ENCODE measurements around the gene FRMPD3. TPM values are rescaled to one million over a fixed set of nuclear protein-coding genes. Genes with fewer than 3 reads are reported as not detected.
A peak's percentile ranks its signal among the peaks of the same experiment; 100 is the strongest.

Gene FRMPD3
- total RNA-seq: not detected

DNA sequence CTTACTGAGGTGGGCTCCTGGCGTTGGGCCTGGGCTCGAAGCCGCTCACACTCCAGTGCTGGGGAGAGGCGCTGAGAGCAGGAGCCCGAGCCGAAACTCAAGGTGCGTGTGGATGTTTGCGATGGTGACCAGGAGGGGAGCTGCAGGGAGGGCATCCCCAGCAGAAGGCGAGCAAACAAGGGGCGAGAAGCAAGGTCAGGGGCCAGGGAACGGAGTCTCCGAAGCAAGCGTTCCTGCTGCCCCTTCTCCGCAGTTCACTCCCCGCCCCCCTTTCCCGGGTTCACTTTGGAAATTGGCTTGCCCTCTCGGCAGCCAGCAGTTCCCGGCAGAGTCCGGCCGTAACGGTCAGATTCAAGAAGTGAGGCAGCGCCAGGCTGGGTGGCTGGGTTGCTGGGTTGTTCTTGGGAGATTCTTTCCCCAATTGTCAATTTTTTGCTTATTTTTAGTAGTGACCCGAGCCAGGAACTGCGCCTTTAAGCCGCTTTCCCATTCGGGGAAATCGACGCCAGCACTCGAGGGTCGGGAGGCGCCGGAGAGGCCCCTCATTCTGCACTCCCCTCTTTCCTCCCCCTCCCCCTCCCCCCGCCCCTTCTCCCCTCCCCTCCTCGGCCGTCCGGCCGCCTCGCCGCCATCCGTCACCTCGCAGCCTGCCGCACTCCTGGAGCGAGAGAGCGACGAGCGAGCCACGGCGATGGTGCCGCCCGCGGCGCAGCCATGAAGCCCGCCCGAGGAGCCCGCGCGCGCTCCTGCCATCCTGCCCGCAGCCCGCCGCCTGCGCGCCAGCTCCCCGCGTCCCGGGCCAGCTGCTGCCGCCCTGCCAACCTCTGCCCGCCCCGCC is at the start of gene FRMPD3:
TSS of gene FRMPD3 (plus strand) at position 655 of the 838 bp plus-strand sequence. CDS start 76,937 bp downstream, outside the sequence.
- ATAC-seq (replicated peaks in 1 of 2): peak; percentile 12 to 20
- H3K4me1 Mint-ChIP-seq (ENCODE audit: low read depth): peaks cover 18% of the 10 kb centered on the region
- peaks cover 47% of the 10 kb centered on the region for H3K27me3 Mint-ChIP-seq (ENCODE audit: low read depth)

DNA sequence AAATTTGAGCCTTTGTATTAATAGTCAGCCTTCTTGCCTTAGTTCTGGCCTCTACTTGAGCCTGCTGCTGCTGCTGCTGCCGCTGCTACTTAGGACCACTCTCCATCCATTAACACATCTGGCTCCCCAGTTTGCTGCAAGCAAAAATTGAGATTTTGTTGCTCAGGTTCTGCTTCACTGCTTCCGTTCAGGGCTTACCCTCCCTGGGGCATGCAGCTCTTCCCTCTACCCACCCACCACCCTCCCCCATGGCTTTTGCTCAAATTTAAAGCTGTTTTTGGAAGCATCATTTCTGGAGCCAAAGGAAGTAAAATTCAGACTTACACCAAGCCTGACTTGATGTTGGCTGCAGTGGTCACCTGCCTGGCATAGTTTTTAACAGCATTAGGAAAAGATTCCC is 28.9 kb upstream of the FRMPD3 start:
- H3K27ac Mint-ChIP-seq: no peak overlapping the region
- H3K4me3 Mint-ChIP-seq: no peak overlapping the region
- no peak for DNase-seq
- ATAC-seq (replicated peaks in 1 of 2): no peak
- peaks cover 0 to 1% of the 10 kb centered on the region in 2 donors for H3K36me3 Mint-ChIP-seq (ENCODE audit: insufficient read depth in 2 of 2)
- peaks cover 58% of the 10 kb centered on the region for H3K27me3 Mint-ChIP-seq (ENCODE audit: low read depth)
- H3K4me1 Mint-ChIP-seq (ENCODE audit: low read depth): no peaks in the 10 kb centered on the region
- H3K9me3 Mint-ChIP-seq: peaks cover 0 to 6% of the 10 kb centered on the region in 2 donors

More for the DNA sequence above, at the start of gene FRMPD3:
- Mint-ChIP-seq H3K9me3 (no peaks in the 10 kb centered on the region), H3K27ac (peak within 1 kb of the TSS; percentile 48), H3K4me3 (peak within 1 kb of the TSS; percentile 70 to 83), H3K36me3 (ENCODE audit: insufficient read depth in 2 of 2) (peaks cover 0 to 3% of the 10 kb centered on the region in 2 donors)
- peak; percentile 11 to 14 for DNase-seq

DNA sequence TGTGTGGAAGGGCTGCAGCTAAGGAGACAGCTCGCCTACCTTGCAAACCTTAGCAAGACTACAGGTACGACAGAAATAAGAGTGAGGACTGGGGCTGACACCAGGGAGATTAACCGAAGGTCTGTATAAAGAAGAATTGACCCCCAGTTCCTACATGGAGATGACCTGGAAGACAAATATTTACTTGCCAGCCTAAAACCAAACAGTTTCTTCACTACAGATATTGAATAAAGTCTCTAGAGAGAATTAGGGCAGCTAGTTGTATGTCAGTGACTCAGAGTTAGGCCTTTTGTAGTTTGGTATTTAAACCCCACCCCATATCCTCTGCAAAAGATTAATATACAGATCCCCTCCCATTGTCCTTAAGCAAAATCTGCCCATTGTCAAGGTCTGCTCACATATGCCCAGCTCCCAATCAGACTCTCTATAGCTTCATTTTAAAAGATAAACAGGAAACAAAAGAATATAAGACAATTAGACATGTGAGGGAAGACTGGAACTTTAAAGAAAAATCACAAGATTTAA is 28.1 kb upstream of the FRMPD3 start:
- Mint-ChIP-seq H3K4me1 (ENCODE audit: low read depth) (no peaks in the 10 kb centered on the region), H3K9me3 (peaks cover 0 to 9% of the 10 kb centered on the region in 2 donors), H3K4me3 (no peak overlapping the region), H3K36me3 (ENCODE audit: insufficient read depth in 2 of 2) (peaks cover 0 to 1% of the 10 kb centered on the region in 2 donors), H3K27me3 (ENCODE audit: low read depth) (peaks cover 56% of the 10 kb centered on the region), H3K27ac (no peak overlapping the region)
- DNase-seq: no peak
- no peak for ATAC-seq (replicated peaks in 1 of 2)

DNA sequence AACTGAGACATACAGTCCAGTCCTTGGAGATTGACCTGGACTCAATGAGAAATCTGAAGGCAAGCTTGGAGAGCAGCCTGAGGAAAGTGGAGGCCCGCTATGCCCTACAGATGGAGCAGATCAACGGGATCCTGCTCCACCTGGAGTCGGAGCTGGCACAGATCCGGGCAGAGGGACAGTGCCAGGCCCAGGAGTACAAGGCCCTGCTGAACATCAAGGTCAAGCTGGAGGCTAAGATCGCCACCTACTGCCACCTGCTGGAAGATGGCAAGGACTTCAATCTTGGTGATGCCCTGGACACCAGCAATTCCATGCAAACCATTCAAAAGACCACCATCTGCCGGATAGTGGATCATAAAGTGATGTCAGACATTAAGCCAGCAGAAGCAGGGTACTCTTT is 20.4 kb upstream of the FRMPD3 start:
- peaks cover 0 to 9% of the 10 kb centered on the region in 2 donors for H3K9me3 Mint-ChIP-seq
- no peaks in the 10 kb centered on the region for H3K4me1 Mint-ChIP-seq (ENCODE audit: low read depth)
- DNase-seq: peak in 1 of 2 donors; percentile 38
- H3K4me3 Mint-ChIP-seq: no peak overlapping the region
- ATAC-seq (replicated peaks in 1 of 2): no peak
- no peak overlapping the region for H3K27ac Mint-ChIP-seq
- peaks cover 0 to 1% of the 10 kb centered on the region in 2 donors for H3K36me3 Mint-ChIP-seq (ENCODE audit: insufficient read depth in 2 of 2)
- peaks cover 20% of the 10 kb centered on the region for H3K27me3 Mint-ChIP-seq (ENCODE audit: low read depth)

DNA sequence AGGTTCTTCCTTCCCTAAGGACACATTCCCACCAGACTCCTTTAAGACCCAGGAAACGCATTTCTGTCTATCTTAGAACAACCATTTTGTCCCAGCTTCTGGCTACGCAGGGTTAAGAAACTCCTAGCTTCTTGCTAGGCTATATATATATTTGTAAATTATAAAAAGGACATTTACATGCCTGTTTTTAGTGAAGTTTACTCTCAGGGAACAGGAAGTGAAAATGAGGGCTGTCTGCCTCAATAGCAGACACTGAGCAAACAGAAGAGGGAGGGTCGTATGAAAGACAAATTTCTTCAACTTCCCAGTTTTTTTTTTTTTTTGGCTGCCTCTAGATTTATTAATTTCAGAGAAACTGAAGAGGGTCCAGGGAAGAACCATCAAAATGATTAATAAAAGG is 9.3 kb upstream of the FRMPD3 start:
- ATAC-seq (replicated peaks in 1 of 2) (no peak), DNase-seq (no peak)
- H3K27me3 Mint-ChIP-seq (ENCODE audit: low read depth): peaks cover 48% of the 10 kb centered on the region
- H3K4me1 Mint-ChIP-seq (ENCODE audit: low read depth): no peaks in the 10 kb centered on the region
- H3K27ac Mint-ChIP-seq: no peak overlapping the region
- no peaks in the 10 kb centered on the region for H3K9me3 Mint-ChIP-seq
- H3K36me3 Mint-ChIP-seq (ENCODE audit: insufficient read depth in 2 of 2): no peaks in the 10 kb centered on the region
- no peak overlapping the region for H3K4me3 Mint-ChIP-seq

DNA sequence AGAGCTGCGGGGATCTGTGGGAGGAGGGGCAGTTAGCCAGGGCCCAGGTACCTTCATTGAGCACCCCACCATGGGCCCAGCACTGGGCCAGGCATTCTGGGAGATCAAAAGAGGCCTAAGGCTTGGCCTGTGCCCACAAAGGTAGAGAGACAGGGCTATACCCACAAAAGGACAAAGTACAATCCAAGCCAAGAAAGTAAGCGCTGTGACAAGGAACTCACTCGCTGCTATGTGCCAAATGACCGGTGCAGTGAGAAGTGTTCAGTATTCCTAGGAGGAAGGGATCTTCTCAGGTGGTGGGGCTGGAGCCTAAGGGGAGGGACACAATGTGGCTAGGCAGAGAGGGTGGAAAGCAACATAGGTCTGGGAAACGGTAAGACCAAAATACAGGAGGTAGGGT is 8.8 kb upstream of the FRMPD3 start:
- no peak for DNase-seq
- no peak overlapping the region for H3K27ac Mint-ChIP-seq
- no peak overlapping the region for H3K4me3 Mint-ChIP-seq
- no peaks in the 10 kb centered on the region for H3K36me3 Mint-ChIP-seq (ENCODE audit: insufficient read depth in 2 of 2)
- ATAC-seq (replicated peaks in 1 of 2): no peak
- no peaks in the 10 kb centered on the region for H3K4me1 Mint-ChIP-seq (ENCODE audit: low read depth)
- H3K9me3 Mint-ChIP-seq: no peaks in the 10 kb centered on the region
- peaks cover 54% of the 10 kb centered on the region for H3K27me3 Mint-ChIP-seq (ENCODE audit: low read depth)

DNA sequence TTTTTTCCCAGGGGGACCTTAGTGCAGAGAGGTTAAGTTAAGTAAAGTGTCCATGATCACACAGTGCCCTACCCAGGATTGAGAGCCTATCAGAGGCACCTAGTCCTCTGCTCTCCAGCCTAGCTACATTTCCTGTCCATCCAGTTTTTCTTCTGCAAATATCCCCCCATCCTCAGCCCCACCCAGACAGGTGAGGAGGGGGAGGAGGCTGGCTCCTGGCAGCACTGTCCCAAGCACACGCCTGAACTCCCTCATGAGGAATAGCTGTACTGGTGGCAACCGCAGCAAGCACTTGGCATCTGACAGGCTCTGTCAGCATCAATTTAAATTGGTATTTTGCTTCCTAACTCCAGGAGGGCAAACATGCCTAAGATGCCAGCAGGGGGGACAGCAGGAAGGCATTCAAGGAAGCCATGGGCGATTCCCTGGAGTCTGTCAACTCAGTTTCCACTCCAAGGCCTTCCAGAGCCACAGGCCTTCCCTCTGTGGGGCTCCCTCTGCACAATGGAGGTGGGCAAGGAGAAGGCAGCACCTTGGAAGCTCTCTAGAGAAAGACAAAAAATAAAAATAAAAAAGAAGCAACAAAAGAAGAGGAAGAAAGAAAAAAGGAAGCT is 6.4 kb upstream of the FRMPD3 start:
- no peak for DNase-seq
- no peak for ATAC-seq (replicated peaks in 1 of 2)

DNA sequence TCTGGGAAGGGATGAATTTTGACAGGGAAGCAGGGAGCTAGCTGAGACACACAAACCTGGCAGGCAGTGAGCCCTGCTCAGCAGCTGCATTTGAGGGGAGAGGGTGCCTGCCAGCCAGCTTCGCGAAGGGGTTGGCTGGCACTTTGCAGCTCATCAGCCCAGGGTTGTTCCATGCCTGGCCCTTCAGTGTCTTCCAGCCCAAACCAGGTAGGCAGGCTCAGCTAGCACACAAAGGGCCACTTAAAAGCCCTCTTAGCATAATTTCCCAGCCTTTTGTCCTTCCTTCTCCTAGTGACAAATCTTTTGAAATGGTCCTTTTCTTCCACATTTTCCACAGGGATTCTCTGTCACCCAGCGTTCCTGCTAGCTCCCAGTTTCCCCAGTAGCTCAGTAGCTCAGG is 4.3 kb upstream of the FRMPD3 start:
- Mint-ChIP-seq H3K4me3 (no peak overlapping the region), H3K36me3 (ENCODE audit: insufficient read depth in 2 of 2) (no peaks in the 10 kb centered on the region), H3K4me1 (ENCODE audit: low read depth) (peaks cover 6% of the 10 kb centered on the region), H3K27ac (no peak overlapping the region), H3K9me3 (no peaks in the 10 kb centered on the region), H3K27me3 (ENCODE audit: low read depth) (peaks cover 63% of the 10 kb centered on the region)
- DNase-seq: no peak
- no peak for ATAC-seq (replicated peaks in 1 of 2)

More for the DNA sequence above, 6.4 kb upstream of the FRMPD3 start:
- no peak overlapping the region for H3K4me3 Mint-ChIP-seq
- H3K27me3 Mint-ChIP-seq (ENCODE audit: low read depth): peaks cover 64% of the 10 kb centered on the region
- H3K36me3 Mint-ChIP-seq (ENCODE audit: insufficient read depth in 2 of 2): no peaks in the 10 kb centered on the region
- no peaks in the 10 kb centered on the region for H3K9me3 Mint-ChIP-seq
- no peaks in the 10 kb centered on the region for H3K4me1 Mint-ChIP-seq (ENCODE audit: low read depth)
- H3K27ac Mint-ChIP-seq: no peak overlapping the region

DNA sequence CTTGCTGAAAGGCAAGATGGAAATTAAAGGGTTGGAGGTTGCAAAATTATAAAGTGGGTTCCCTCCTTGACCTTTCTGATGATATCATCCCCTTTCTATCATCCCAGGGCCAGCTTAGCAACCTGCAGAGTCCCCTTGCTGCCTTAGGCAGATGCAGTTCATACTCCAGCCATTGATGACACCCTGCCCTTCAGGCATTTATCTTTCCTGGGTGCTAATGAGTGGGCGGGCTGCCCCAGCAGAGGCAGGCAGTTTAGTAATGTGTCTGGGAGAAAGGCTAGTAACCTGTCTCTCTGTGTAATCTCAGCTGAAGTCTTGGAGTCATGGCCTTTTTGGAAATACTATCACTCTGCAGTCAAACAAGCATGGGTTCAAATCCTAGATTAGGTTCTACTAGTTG is 3.8 kb upstream of the FRMPD3 start:
- H3K36me3 Mint-ChIP-seq (ENCODE audit: insufficient read depth in 2 of 2): peaks cover 0 to 3% of the 10 kb centered on the region in 2 donors
- ATAC-seq (replicated peaks in 1 of 2): no peak
- peaks cover 9% of the 10 kb centered on the region for H3K4me1 Mint-ChIP-seq (ENCODE audit: low read depth)
- no peak overlapping the region for H3K4me3 Mint-ChIP-seq
- H3K9me3 Mint-ChIP-seq: no peaks in the 10 kb centered on the region
- H3K27me3 Mint-ChIP-seq (ENCODE audit: low read depth): peaks cover 58% of the 10 kb centered on the region
- no peak overlapping the region for H3K27ac Mint-ChIP-seq
- no peak for DNase-seq

DNA sequence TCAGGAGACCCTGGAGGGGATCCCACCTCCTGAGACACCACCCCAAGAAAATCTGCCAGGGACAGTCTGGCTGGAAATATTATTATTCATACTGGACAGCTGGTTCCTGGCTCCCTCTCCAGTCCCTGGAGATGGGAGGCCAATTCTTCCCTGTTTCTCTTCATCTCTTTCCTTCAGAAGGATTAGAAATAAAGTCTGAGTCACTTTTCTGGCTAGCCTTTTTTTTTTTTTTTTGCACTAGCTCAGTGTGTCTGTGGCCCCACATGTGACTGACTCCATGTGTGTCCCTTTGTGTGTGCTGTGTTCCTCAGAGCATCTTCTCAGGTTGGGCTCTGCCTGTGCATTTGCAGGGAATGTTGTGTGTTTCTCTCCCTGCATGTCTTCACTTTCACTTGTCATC is 1.8 kb upstream of the FRMPD3 start:
- Mint-ChIP-seq H3K27ac (no peak overlapping the region), H3K27me3 (ENCODE audit: low read depth) (peaks cover 51% of the 10 kb centered on the region), H3K9me3 (no peaks in the 10 kb centered on the region)

DNA sequence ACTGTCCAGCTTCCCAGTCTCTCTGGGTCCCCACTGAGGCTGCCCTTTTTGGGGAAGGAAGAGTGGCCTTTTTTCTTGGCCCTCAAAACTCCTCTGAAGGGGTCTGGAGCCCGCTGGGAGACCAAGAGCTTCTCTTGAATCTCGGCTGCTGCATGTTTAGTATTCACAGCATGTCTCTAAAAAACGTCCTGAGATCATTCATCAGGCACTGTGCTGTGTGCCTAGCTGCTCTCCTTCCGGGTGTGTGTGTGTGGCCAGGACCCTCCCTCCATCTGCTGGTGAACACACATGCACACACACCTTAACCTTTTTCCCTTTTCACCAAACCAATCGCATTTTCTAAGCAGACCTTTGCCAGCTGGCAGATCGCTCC is 841 bp upstream of the FRMPD3 start:
- Mint-ChIP-seq H3K9me3 (no peaks in the 10 kb centered on the region), H3K36me3 (ENCODE audit: insufficient read depth in 2 of 2) (peaks cover 0 to 3% of the 10 kb centered on the region in 2 donors), H3K4me3 (peak overlapping the region; percentile 46 to 70), H3K27ac (no peak overlapping the region), H3K4me1 (ENCODE audit: low read depth) (peaks cover 18% of the 10 kb centered on the region), H3K27me3 (ENCODE audit: low read depth) (peaks cover 51% of the 10 kb centered on the region)
- no peak for DNase-seq
- no peak for ATAC-seq (replicated peaks in 1 of 2)

More for the DNA sequence above, 1.8 kb upstream of the FRMPD3 start:
- no peak for DNase-seq
- ATAC-seq (replicated peaks in 1 of 2): no peak
- Mint-ChIP-seq H3K4me1 (ENCODE audit: low read depth) (peaks cover 18% of the 10 kb centered on the region), H3K4me3 (no peak overlapping the region), H3K36me3 (ENCODE audit: insufficient read depth in 2 of 2) (peaks cover 0 to 3% of the 10 kb centered on the region in 2 donors)

DNA sequence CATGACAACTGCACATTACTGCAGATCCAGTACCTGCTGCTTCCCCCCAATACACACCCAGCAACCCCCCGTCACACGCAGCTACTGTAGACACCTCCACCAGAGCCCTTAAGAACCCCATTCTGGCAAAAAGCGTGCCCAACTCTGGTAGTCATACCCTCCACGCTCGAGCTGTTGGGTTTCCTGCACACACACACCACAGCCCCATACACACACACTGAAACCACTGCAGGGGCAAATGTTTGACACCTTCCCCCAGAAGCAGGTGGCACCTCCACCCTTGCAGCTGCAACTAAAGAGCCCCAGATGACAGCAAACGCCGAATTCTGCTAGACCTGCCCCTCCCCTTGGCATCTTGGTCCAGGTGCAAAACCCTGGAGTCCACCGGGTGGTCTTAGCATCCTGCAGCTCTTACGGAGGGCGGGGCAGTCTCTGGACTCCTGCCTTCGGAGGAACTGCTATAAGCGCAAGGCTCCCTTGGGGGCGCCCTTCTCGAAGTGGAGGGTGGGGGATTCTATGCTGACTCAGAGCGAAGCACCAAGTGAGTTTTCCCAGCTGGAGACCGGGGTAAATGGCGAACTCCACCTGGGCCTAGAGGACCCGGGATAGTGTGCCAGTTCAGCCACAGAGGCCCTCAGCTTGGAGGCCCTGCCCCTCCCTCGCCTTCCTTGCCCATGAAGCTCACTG is 1.5 kb downstream of the FRMPD3 start:
- H3K27me3 Mint-ChIP-seq (ENCODE audit: low read depth): peaks cover 36% of the 10 kb centered on the region
- ATAC-seq (replicated peaks in 1 of 2) (peak; percentile 33 to 45), DNase-seq (peak; percentile 16 to 35)
- H3K36me3 Mint-ChIP-seq (ENCODE audit: insufficient read depth in 2 of 2): peaks cover 0 to 3% of the 10 kb centered on the region in 2 donors
- peak overlapping the region; percentile 63 to 83 for H3K4me3 Mint-ChIP-seq
- no peak overlapping the region for H3K27ac Mint-ChIP-seq
- peaks cover 18% of the 10 kb centered on the region for H3K4me1 Mint-ChIP-seq (ENCODE audit: low read depth)
- H3K9me3 Mint-ChIP-seq: no peaks in the 10 kb centered on the region

DNA sequence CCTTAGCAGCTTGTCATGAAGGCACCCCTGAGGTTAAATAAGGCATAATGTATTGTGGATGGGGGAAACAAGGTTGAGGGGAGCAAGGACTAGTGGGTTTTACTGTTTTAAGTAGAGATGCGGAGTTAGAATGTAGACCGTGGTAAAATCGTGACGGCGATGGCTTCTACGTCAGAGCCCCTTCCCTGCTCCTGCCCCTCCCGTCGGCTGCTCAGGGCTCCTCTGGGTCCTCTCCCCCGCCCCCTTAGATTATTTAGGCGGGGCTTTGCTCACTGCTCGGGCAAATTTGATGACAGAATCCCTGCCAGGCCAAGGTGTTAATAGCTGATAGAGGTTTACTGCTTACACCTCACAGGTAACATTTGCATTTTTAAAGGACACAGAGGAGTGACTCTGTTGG is 2.3 kb downstream of the FRMPD3 start:
- Mint-ChIP-seq H3K4me3 (peak overlapping the region in 1 of 2 donors; percentile 32), H3K36me3 (ENCODE audit: insufficient read depth in 2 of 2) (peaks cover 0 to 3% of the 10 kb centered on the region in 2 donors), H3K27ac (no peak overlapping the region), H3K27me3 (ENCODE audit: low read depth) (peaks cover 36% of the 10 kb centered on the region), H3K9me3 (no peaks in the 10 kb centered on the region), H3K4me1 (ENCODE audit: low read depth) (peaks cover 18% of the 10 kb centered on the region)
- ATAC-seq (replicated peaks in 1 of 2) (no peak), DNase-seq (no peak)

Measured in activated T-cell treated with anti-CD3 and anti-CD28 coated beads, Interleukin-2, amount 50 U/mL, for 72 hours (primary cell).